Choroid plexus epithelial cell (primary cell): ENCODE results near the gene NCEH1.
"Not testable (repeated sequence)": the region's sequence is repeated elsewhere in the genome, so short reads cannot be mapped to it uniquely, and the experiment has no call there.

Experiments used
- DNase-seq: peaks from one replicate; pipeline ENCODE4 v3.0.0-alpha.2; 2010; ENCODE audit warnings: low read depth
- H3K4me3 ChIP-seq: 2 replicates; pipeline ENCODE4 v1.5.1; 2011; ENCODE audit warnings: low read depth, mild to moderate bottlenecking, control low read depth, low read length, moderate library complexity
- TF ChIP-seq, protein P1 (sequence below): conservative IDR thresholded peaks from 2 replicates; pipeline ENCODE4 v1.5.1; 2011; ENCODE audit warnings: low read depth, mild to moderate bottlenecking, control low read depth, inconsistent platforms, low read length, moderate library complexity

Gene NCEH1

DNA sequence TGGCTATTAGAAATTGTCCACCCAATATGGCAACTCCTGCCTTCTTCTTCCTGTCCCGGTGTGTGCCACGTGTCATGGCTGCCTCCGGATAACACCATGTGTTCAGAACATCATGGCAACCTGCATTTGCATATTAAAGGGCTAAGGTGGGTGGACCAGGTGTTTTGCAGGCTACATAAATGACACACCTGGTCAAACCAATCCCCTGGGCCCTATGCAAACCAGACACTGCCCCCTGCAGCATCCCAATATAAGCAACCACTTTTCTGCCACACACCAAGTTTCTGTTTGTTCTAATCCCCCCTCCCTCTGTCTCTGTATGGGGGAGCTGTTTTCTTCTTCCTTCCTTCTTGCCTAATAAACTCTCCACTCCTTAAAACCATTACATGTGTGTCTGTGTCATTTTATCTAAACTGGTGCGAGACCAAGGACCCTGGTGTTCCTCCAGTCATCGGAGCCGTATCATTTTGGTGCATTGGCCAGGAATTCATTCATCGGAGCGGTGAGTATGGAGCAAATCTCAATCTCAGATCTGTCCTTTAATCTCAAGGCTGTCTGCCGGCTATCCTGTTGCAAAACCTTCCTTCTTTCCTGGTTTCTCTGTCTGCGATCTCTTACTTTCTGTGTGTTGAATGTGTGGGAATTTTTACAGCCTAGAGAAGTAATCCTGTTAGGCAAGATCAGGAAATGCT is 44.5 kb downstream of the NCEH1 start:
- no peak overlapping the region for H3K4me3 ChIP-seq
- DNase-seq: peak; percentile 58
- TF ChIP-seq, protein P1, sequence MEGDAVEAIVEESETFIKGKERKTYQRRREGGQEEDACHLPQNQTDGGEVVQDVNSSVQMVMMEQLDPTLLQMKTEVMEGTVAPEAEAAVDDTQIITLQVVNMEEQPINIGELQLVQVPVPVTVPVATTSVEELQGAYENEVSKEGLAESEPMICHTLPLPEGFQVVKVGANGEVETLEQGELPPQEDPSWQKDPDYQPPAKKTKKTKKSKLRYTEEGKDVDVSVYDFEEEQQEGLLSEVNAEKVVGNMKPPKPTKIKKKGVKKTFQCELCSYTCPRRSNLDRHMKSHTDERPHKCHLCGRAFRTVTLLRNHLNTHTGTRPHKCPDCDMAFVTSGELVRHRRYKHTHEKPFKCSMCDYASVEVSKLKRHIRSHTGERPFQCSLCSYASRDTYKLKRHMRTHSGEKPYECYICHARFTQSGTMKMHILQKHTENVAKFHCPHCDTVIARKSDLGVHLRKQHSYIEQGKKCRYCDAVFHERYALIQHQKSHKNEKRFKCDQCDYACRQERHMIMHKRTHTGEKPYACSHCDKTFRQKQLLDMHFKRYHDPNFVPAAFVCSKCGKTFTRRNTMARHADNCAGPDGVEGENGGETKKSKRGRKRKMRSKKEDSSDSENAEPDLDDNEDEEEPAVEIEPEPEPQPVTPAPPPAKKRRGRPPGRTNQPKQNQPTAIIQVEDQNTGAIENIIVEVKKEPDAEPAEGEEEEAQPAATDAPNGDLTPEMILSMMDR: peak; percentile 66

DNA sequence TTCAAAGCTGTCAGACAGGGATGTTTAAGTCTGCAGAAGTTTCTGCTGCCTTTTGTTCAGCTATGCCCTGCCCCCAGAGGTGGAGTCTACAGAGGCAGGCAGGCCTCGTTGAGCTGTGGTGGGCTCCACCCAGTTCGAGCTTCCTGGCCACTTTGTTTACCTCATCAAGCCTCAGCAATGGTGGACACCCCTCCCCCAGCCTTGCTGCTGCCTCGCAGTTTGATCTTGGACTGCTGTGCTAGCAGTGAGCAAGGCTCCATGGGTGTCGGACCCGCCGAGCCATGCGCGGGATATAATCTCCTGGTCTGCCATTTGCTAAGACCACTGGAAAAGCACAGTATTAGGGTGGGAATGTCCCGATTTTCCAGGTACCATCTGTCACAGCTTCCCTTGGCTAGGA is 45.4 kb downstream of the NCEH1 start:
- DNase-seq, H3K4me3 ChIP-seq: not testable (repeated sequence)

DNA sequence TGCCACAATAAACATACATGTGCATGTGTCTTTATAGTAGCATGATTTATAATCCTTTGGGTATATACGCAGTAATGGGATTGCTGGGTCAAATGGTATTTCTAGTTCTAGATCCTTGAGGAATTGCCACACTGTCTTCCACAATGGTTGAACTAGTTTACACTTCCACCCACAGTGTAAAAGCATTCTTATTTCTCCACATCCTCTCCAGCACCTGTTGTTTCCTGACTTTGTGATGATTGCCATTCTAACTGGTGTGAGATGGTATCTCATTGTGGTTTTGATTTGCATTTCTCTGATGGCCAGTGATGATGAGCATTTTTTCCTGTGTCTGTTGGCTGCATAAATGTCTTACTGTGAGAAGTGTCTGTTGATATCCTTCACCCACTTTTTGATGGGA is 50.4 kb downstream of the NCEH1 start:
- DNase-seq, H3K4me3 ChIP-seq: not testable (repeated sequence)

DNA sequence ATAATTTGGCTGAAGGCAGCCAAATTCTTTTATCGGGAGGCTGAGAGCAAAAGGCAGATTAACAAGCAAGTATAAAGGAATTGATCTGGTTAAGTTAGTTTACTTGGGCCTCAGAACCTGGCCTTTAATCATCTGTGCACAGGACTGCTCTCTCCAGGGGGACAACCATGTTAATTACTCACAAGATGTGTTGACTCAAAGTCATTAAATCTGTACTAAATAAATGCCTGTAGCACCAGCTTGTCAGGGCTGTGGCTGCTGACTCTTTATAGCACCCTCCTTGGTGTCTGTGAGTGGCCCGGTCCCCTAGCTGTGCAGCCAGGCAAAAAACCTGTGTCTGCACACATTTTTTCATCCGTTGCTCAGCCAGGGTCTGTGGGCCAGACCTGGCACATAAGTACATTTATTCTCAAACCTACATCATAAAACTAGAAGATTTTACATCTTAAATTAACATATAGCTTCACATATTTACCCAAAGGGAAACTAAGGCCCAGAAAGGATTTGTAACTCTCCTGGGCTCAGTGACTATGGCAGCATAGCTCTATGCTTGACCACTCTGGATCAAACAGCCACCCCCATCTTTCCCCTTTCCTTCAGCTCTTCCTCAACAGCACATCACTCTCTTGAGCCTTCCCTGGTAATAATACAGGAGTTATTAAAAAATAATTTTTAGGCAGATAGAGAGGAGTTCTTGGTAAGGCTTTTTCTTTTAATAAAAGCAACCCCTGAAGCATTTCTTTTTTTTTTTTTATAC is 51.4 kb downstream of the NCEH1 start:
- TF ChIP-seq, protein P1: no peak
- no peak for DNase-seq
- no peak overlapping the region for H3K4me3 ChIP-seq

DNA sequence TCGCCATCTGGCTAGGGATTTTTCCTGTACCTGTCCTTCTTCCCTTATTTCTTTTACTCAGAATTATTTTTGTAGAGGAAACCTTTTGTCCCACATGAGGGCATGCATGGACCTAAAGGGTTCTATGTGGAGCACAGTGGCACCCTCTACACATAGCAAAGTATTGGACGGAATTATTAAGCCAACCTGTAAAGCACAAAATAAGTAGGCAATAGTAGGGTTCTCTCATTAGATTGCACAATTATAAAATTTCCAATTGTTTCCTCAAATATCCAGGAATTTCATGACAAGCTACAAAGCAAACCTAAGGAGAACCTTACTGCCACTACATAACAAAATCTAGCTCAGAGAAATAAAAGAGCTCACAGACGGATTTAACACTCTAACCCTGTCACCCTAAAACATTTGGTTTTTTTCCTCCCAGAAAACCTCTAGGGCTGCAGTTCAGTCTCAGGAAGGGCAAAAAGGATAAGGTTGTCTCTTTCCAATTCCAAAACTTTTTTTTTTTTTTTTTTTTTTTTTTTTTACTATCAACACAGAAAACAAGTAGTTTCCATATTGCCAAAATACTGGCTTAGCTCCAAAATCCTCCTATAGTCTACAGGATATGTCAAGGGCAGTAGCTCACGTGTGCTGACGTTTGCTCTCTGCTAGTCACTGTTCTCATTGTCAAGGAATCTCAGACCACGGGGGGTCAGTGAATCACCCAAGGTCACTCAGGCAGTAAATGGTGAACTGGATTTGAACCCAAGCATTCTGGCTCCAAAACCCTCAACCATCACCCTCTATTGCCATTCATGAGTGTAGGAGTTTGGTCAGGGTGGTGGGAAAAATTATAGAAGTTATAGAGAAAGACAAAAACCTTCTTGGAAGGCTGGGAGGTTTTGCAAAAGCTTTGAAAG is 52.3 kb downstream of the NCEH1 start:
- DNase-seq: peak; percentile 100
- TF ChIP-seq, protein P1: no peak
- no peak overlapping the region for H3K4me3 ChIP-seq

DNA sequence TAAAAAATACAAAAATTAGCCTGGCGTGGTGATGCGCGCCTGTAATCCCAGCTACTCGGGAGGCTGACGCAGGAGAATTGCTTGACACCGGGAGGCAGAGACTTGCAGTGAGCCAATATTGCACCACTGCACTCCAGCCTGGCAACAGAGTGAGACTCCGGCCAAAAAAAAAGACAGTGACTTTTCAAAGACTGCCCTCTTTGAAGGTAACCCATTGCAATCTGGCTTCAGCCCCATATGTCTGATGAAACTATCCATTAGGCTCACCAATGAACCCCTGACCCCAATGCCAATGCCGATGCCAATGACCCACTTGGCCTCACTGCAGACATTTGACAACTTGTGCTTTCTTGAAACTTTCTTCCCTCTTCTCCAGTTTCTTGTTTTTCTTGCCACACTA is 54.3 kb downstream of the NCEH1 start:
- no peak for DNase-seq
- H3K4me3 ChIP-seq: no peak overlapping the region
- TF ChIP-seq, protein P1: no peak

DNA sequence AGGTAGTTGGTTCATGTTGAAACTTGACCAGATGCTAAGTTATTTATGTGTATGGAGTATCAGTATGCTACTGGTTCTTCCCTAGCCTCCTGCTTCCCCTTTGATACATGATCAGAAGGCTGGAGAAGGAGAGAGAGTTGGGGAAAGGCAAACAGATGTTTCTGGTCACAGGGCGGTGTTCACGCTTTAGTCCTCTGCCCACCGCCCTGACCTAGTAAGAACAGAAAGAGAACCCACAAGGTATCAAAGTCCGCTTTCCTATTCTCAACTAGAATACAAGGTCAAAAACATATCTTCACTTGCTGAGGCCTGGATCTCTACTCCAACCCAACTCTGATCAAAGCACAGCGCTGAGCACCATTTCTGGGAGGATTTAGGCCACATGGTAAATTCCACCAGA is 55.5 kb downstream of the NCEH1 start:
- DNase-seq: no peak
- TF ChIP-seq, protein P1: no peak
- no peak overlapping the region for H3K4me3 ChIP-seq
